Subcutaneous adipose tissue (tissue), 4 donors: Measurements from ENCODE around the gene DSN1. TPM values are rescaled to one million over a fixed set of nuclear protein-coding genes. Genes with fewer than 3 reads are reported as not detected.

ENCODE experiments used
- total RNA-seq, 4 donors: library from RNA; depleted of rRNA; stranded (reverse); fragments of >200 nt; gene quantifications; one replicate each; pipeline ENCODE4 v1.1.0, GENCODE V29; 2016
- TF ChIP-seq, protein P1 (sequence below): fragments of 450-650 bp; IDR thresholded peaks from one replicate; pipeline ENCODE4 v1.5.1; 2016; ENCODE audit warnings: low read depth, mild to moderate bottlenecking, control low read depth, antibody characterized with exemption, moderate library complexity

Gene DSN1
- total RNA-seq, 4 donors from 2014 or later = 7.3 to 10.7 (median 9.8) TPM

GRCh38 chr20:36794116-36794474, 20.5 kb upstream of the DSN1 start:
- TF ChIP-seq, protein P1, sequence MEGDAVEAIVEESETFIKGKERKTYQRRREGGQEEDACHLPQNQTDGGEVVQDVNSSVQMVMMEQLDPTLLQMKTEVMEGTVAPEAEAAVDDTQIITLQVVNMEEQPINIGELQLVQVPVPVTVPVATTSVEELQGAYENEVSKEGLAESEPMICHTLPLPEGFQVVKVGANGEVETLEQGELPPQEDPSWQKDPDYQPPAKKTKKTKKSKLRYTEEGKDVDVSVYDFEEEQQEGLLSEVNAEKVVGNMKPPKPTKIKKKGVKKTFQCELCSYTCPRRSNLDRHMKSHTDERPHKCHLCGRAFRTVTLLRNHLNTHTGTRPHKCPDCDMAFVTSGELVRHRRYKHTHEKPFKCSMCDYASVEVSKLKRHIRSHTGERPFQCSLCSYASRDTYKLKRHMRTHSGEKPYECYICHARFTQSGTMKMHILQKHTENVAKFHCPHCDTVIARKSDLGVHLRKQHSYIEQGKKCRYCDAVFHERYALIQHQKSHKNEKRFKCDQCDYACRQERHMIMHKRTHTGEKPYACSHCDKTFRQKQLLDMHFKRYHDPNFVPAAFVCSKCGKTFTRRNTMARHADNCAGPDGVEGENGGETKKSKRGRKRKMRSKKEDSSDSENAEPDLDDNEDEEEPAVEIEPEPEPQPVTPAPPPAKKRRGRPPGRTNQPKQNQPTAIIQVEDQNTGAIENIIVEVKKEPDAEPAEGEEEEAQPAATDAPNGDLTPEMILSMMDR = no peak

DNA sequence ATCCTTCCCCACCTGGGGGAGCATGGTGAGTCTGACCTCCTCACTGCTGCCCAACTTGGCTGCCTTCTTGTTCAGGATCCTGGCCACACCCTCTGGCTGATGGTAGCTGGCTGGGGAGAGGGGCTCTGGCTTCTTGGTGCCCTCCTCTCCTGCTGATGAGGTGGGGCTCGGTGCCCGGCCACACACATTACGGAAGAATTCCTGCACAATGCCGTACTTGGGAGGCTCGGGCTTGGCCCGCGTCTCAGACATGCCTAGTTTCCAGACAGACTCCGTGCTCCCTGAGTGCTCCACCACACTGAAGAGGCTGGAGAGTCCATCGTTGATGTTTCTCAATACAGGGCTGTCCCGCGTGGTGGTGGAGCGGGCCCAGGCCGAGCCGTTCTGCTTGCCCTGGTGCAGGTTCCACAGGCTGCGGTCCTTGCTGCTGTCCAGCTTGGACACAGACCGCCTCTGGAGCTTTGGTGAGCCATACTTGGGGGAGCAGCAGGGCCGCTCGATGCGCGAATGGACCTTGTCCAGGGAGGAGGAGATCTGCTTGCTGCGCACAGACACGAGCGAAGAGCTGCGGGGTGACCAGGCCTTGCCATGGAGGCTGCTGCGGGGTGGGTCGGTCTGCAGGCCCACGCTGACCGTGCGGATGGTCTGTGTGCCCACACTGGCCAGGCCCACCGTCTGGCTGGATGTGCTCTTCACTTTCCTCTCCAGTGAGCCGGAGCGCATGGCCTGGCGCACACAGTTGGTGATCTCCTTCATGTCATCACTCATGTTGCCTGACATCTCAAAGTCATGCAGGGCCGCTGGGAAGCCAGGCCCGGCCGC, 19.9 kb upstream of the DSN1 start:
- TF ChIP-seq, protein P1 = no peak

DNA sequence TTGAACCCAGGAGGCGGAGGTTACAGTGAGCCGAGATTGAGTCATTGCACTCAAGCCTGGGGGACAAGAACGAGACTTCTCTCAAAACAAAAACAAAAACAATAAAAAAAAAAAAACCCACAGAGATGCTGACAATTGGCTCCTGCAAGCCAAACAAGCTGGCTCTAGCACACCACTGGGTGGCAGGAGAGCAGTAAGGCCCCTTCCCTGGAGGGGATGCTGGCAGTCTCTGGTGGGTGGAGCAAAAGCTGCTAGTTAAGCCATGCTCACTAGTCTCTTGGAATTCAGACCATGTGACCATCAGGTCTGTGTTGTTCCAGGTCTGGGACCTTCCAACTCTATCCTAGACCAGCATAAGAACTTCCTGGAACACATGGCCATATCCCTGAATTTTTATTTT, 18.9 kb upstream of the DSN1 start:
- TF ChIP-seq, protein P1 = no peak

- TF ChIP-seq, protein P1 = no peak
These were observed 18.3 kb upstream of the DSN1 start for GRCh38 chr20:36791862-36792261.

- TF ChIP-seq, protein P1 = no peak
These were observed 13.1 kb upstream of the DSN1 start for GRCh38 chr20:36786663-36787062.

GRCh38 chr20:36786246-36786645, 12.7 kb upstream of the DSN1 start:
- TF ChIP-seq, protein P1 = no peak

- TF ChIP-seq, protein P1 = no peak
These were observed 11.7 kb upstream of the DSN1 start for GRCh38 chr20:36785308-36785707.
